Activated naive CD8-positive, alpha-beta T cell (primary cell): ENCODE measurements around the gene SORCS2.

Experiments
- H3K27ac Mint-ChIP-seq: one replicate; pipeline ENCODE4 v1.8.0; 2021; ENCODE audit warnings: mixed read lengths
- H3K27me3 Mint-ChIP-seq: one replicate; pipeline ENCODE4 v1.8.0; 2021; ENCODE audit warnings: mixed read lengths
- H3K36me3 Mint-ChIP-seq: one replicate; pipeline ENCODE4 v1.8.0; 2021; ENCODE audit warnings: mixed read lengths
- H3K4me1 Mint-ChIP-seq: one replicate; pipeline ENCODE4 v1.8.0; 2021; ENCODE audit warnings: low read depth, mixed read lengths
- H3K4me3 Mint-ChIP-seq: one replicate; pipeline ENCODE4 v1.8.0; 2021; ENCODE audit warnings: mild to moderate bottlenecking, mixed read lengths
- H3K9me3 Mint-ChIP-seq: one replicate; pipeline ENCODE4 v1.8.0; 2021; ENCODE audit warnings: low read depth, mixed read lengths

The SORCS2 gene

GRCh38 chr4:7663075-7663541 lies 470.8 kb downstream of the SORCS2 start:
- Mint-ChIP-seq H3K4me1 (no peaks in the 10 kb centered on the region), H3K9me3 (no peaks in the 10 kb centered on the region), H3K27ac (no peak overlapping the region), H3K36me3 (no peaks in the 10 kb centered on the region), H3K4me3 (no peak overlapping the region), H3K27me3 (no peaks in the 10 kb centered on the region)

DNA sequence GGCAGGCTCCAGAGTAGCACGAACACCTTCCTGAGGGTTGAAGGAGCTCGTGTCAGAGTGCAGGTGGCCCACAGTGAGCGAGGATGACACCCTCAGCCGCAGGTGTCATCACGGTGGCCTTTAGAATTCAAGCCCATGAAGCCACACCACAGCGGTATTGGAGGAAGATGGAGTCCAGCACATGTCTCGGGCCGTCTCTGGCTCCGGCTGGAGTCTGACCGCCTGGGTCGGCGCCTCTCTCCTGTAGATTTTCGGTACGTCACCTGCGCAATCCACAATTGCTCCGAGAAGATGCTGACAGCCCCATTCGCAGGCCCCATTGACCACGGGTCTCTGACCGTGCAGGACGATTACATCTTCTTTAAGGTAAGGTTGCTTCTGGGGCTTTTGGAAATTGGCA lies 471.8 kb downstream of the SORCS2 start:
- no peaks in the 10 kb centered on the region for H3K27me3 Mint-ChIP-seq
- H3K9me3 Mint-ChIP-seq = no peaks in the 10 kb centered on the region
- H3K27ac Mint-ChIP-seq = no peak overlapping the region
- no peaks in the 10 kb centered on the region for H3K4me1 Mint-ChIP-seq
- no peak overlapping the region for H3K4me3 Mint-ChIP-seq
- H3K36me3 Mint-ChIP-seq = no peaks in the 10 kb centered on the region

- no peaks in the 10 kb centered on the region for H3K4me1 Mint-ChIP-seq
- no peaks in the 10 kb centered on the region for H3K9me3 Mint-ChIP-seq
- H3K27ac Mint-ChIP-seq = no peak overlapping the region
- H3K27me3 Mint-ChIP-seq = no peaks in the 10 kb centered on the region
- H3K36me3 Mint-ChIP-seq = no peaks in the 10 kb centered on the region
- H3K4me3 Mint-ChIP-seq = no peak overlapping the region
Observed at GRCh38 chr4:7665321-7665720, 473.0 kb downstream of the SORCS2 start.

- Mint-ChIP-seq H3K9me3 (no peaks in the 10 kb centered on the region), H3K27me3 (no peaks in the 10 kb centered on the region), H3K36me3 (no peaks in the 10 kb centered on the region), H3K27ac (no peak overlapping the region), H3K4me3 (no peak overlapping the region), H3K4me1 (no peaks in the 10 kb centered on the region)
Observed at GRCh38 chr4:7666011-7666410, 473.7 kb downstream of the SORCS2 start.

- no peaks in the 10 kb centered on the region for H3K27me3 Mint-ChIP-seq
- H3K4me1 Mint-ChIP-seq = no peaks in the 10 kb centered on the region
- H3K4me3 Mint-ChIP-seq = no peak overlapping the region
- H3K27ac Mint-ChIP-seq = no peak overlapping the region
- H3K36me3 Mint-ChIP-seq = no peaks in the 10 kb centered on the region
- peaks cover 6% of the 10 kb centered on the region for H3K9me3 Mint-ChIP-seq
Observed at GRCh38 chr4:7666744-7667143, 474.4 kb downstream of the SORCS2 start.

DNA sequence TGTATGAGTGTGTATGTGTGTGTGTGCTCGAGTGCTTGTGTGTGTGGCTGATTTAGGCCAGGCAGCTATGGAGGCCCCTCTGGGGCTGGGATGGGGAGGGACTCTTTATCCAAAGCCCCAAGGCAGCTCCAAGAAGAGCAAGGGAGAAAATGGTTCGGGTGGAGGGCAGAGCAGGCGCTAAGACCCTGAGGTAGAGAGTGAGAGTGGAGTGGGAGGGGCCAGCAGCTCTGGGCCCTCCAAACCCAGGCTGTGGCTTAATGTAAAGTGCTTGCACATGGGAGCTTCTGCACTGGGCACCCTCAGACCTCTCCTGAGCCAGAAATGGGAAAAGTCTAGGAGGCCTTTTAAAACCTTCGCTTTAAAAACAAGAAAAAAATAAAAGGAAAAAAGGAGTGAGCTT lies 475.9 kb downstream of the SORCS2 start:
- Mint-ChIP-seq H3K4me3 (no peak overlapping the region), H3K4me1 (no peaks in the 10 kb centered on the region), H3K27me3 (peaks cover 2% of the 10 kb centered on the region), H3K9me3 (peaks cover 6% of the 10 kb centered on the region), H3K36me3 (no peaks in the 10 kb centered on the region), H3K27ac (no peak overlapping the region)

- no peak overlapping the region for H3K27ac Mint-ChIP-seq
Observed at GRCh38 chr4:7668826-7669225, 476.5 kb downstream of the SORCS2 start.

DNA sequence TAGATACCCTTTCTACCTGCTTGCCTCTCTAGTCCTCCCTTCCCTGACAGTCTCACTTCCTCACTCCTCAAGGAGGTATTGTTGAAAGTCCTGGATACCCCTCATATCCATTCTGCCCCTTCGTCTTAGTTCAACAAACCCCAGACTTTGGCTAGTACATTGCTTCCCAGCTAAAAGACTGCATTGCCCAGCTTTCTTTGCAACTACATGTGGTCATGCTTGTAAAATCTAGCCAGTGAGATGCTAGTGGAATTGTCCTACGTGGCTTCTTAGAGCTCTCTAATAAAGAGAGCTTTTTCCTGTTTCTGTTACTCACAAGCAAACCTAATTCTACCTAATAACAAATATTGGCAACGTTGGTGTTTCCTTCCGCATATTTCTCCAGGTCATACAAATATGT lies 480.3 kb downstream of the SORCS2 start:
- no peak overlapping the region for H3K27ac Mint-ChIP-seq

More at GRCh38 chr4:7668826-7669225, 476.5 kb downstream of the SORCS2 start:
- peaks cover 6% of the 10 kb centered on the region for H3K9me3 Mint-ChIP-seq
- no peaks in the 10 kb centered on the region for H3K36me3 Mint-ChIP-seq
- no peaks in the 10 kb centered on the region for H3K4me1 Mint-ChIP-seq
- peaks cover 2% of the 10 kb centered on the region for H3K27me3 Mint-ChIP-seq
- H3K4me3 Mint-ChIP-seq = no peak overlapping the region

GRCh38 chr4:7673121-7673520 lies 480.8 kb downstream of the SORCS2 start:
- Mint-ChIP-seq H3K36me3 (no peaks in the 10 kb centered on the region), H3K27ac (no peak overlapping the region), H3K27me3 (peaks cover 2% of the 10 kb centered on the region), H3K4me3 (no peak overlapping the region), H3K9me3 (peaks cover 6% of the 10 kb centered on the region), H3K4me1 (no peaks in the 10 kb centered on the region)

More for the DNA sequence above, 480.3 kb downstream of the SORCS2 start:
- no peaks in the 10 kb centered on the region for H3K4me1 Mint-ChIP-seq
- no peak overlapping the region for H3K4me3 Mint-ChIP-seq
- peaks cover 2% of the 10 kb centered on the region for H3K27me3 Mint-ChIP-seq
- peaks cover 6% of the 10 kb centered on the region for H3K9me3 Mint-ChIP-seq
- H3K36me3 Mint-ChIP-seq = no peaks in the 10 kb centered on the region

- Mint-ChIP-seq H3K27me3 (peaks cover 2% of the 10 kb centered on the region), H3K9me3 (peaks cover 6% of the 10 kb centered on the region), H3K4me3 (no peak overlapping the region), H3K4me1 (no peaks in the 10 kb centered on the region), H3K27ac (no peak overlapping the region), H3K36me3 (no peaks in the 10 kb centered on the region)
Observed at GRCh38 chr4:7674706-7675105, 482.4 kb downstream of the SORCS2 start.

DNA sequence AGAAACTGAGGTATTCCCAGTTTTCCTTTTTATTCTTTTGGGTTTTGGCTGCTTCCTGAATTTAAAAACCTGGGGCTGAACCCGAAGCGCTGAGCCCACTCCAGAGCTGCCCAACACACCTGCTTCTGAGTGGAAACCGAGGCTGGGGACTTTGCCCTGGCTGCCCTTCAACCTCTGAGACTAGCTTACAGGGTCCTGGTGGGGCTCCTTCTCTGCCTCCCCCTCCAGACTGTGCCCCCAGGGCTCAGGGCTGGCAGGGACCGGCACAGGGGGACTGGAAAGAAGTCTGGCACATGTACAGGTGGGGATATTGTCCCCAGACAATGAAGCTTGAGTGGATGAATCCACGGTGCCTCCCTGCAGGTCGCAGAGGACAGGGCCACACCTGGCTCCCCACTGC lies 482.8 kb downstream of the SORCS2 start:
- Mint-ChIP-seq H3K4me1 (no peaks in the 10 kb centered on the region), H3K27me3 (peaks cover 2% of the 10 kb centered on the region), H3K36me3 (no peaks in the 10 kb centered on the region), H3K27ac (no peak overlapping the region), H3K9me3 (peaks cover 6% of the 10 kb centered on the region), H3K4me3 (no peak overlapping the region)

- no peaks in the 10 kb centered on the region for H3K36me3 Mint-ChIP-seq
- no peaks in the 10 kb centered on the region for H3K4me1 Mint-ChIP-seq
- peaks cover 6% of the 10 kb centered on the region for H3K9me3 Mint-ChIP-seq
- no peak overlapping the region for H3K27ac Mint-ChIP-seq
- H3K27me3 Mint-ChIP-seq = peaks cover 2% of the 10 kb centered on the region
- H3K4me3 Mint-ChIP-seq = no peak overlapping the region
Observed at GRCh38 chr4:7675612-7676320, 483.4 kb downstream of the SORCS2 start.

DNA sequence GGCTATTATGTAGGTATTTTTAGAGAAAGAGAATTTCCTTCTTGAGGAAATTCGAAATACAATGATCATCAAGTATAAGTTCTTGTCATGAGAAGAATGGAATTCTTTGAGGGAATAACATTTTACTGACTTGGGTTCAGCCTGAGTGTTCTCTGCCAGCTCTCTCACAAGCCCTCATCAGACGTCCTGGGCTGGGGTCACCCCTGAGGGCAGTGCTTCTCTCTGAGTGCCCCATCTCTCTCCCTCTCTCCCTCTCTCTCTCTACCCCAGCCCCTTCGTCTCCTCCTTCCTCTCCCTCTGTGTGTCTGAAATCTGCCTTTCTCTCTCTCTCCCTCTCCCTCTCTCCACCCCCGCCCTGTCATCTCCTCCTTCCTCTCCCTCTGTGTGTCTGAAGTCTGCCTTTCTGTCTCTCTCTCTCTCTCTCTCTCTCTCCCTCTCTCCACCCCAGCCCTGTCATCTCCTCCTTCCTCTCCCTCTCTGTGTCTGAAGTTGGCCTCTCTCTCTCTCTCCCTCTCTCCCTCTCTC lies 484.1 kb downstream of the SORCS2 start:
- no peak overlapping the region for H3K27ac Mint-ChIP-seq
- peaks cover 2% of the 10 kb centered on the region for H3K9me3 Mint-ChIP-seq
- no peaks in the 10 kb centered on the region for H3K4me1 Mint-ChIP-seq
- H3K4me3 Mint-ChIP-seq = no peak overlapping the region
- H3K27me3 Mint-ChIP-seq = peaks cover 4% of the 10 kb centered on the region
- peaks cover 4% of the 10 kb centered on the region for H3K36me3 Mint-ChIP-seq

GRCh38 chr4:7677086-7677485 lies 484.7 kb downstream of the SORCS2 start:
- Mint-ChIP-seq H3K4me1 (no peaks in the 10 kb centered on the region), H3K9me3 (no peaks in the 10 kb centered on the region), H3K27ac (no peak overlapping the region), H3K36me3 (peaks cover 4% of the 10 kb centered on the region), H3K4me3 (no peak overlapping the region), H3K27me3 (peaks cover 4% of the 10 kb centered on the region)

DNA sequence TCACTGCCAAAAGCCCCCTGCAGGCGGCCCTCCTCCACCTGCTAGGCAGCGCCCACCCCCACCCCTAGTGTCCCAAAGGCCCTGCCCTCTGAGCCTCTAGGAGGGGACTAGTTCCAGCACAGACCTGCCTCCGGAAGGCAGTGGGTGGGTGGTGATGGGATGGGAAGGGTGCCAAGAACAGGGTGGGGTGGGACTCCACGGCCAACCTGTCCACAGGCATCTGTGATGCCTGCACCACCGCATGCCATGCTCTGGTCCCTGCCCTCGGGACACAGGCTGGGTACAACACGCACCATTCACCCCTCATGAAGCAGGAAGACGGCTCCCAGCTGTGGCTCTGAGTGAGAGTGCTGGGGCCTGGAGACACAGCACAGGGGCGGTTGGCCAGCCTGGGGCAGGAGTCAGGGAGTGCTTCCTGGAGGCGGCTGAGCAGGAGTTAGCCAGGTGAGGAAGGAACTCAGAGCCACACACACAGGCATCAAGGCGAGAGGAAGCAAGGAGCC lies 485.5 kb downstream of the SORCS2 start:
- Mint-ChIP-seq H3K4me3 (no peak overlapping the region), H3K27me3 (peaks cover 2% of the 10 kb centered on the region), H3K36me3 (peaks cover 4% of the 10 kb centered on the region), H3K27ac (no peak overlapping the region), H3K4me1 (no peaks in the 10 kb centered on the region), H3K9me3 (no peaks in the 10 kb centered on the region)
